Nephron (organoid): ENCODE results near the gene KCNG2.

Experiments
- H3K27ac Mint-ChIP-seq, 3 experiments: 2 replicates each; pipeline ENCODE4 v1.8.0; 2020; ENCODE audit warnings: mixed read lengths in 3 of 3, mild to moderate bottlenecking in 2 of 3, moderate library complexity in 1 of 3
- H3K27me3 Mint-ChIP-seq: 2 replicates; pipeline ENCODE4 v1.8.0; 2021; ENCODE audit warnings: low read depth, mild to moderate bottlenecking, moderate library complexity, mixed read lengths
- H3K36me3 Mint-ChIP-seq: 2 replicates; pipeline ENCODE4 v1.8.0; 2020; ENCODE audit warnings: low read depth, mixed read lengths
- H3K4me1 Mint-ChIP-seq: 2 replicates; pipeline ENCODE4 v1.8.0; 2020; ENCODE audit warnings: mixed read lengths
- H3K4me3 Mint-ChIP-seq, 3 experiments: 2 replicates each; pipeline ENCODE4 v1.8.0; 2020; ENCODE audit warnings: mild to moderate bottlenecking in 3 of 3, mixed read lengths in 3 of 3, moderate library complexity in 2 of 3
- H3K9me3 Mint-ChIP-seq: 2 replicates; pipeline ENCODE4 v1.8.0; 2020; ENCODE audit warnings: mixed read lengths
- TF ChIP-seq, protein P1 (sequence below), 3 experiments: fragments of 200-600 bp; sonication (generic); IDR thresholded peaks; one replicate each; pipeline ENCODE4 v1.5.0; 2021; ENCODE audit warnings: antibody characterized with exemption in 3 of 3; ENCODE audit not compliant: unreplicated experiment in 3 of 3

The KCNG2 gene

DNA sequence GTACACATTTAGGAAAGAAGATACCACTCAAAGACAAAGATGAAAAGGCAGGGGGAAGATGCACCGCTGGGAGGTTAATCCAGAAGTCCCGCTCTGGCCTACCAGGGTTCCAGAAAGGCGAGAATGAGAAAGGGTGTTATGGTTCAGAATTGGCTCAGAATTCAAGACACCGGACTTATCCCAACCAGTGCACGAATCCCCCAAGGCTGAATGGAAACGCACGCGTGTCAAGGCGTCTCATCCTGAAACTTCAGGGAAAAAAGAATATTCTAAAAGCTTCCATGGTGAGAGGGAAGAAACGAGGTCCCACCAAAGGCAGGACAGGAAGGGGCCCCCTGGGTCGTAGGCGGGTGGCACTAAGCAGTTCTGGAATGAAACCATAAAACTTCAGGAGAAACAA, 81.8 kb downstream of the KCNG2 start:
- Mint-ChIP-seq H3K9me3 (peaks cover 14% of the 10 kb centered on the region), H3K4me1 (no peaks in the 10 kb centered on the region), H3K27me3 (peaks cover 3% of the 10 kb centered on the region), H3K4me3 (no peak overlapping the region), H3K36me3 (peaks cover 4% of the 10 kb centered on the region), H3K27ac (no peak overlapping the region)
- TF ChIP-seq, protein P1, sequence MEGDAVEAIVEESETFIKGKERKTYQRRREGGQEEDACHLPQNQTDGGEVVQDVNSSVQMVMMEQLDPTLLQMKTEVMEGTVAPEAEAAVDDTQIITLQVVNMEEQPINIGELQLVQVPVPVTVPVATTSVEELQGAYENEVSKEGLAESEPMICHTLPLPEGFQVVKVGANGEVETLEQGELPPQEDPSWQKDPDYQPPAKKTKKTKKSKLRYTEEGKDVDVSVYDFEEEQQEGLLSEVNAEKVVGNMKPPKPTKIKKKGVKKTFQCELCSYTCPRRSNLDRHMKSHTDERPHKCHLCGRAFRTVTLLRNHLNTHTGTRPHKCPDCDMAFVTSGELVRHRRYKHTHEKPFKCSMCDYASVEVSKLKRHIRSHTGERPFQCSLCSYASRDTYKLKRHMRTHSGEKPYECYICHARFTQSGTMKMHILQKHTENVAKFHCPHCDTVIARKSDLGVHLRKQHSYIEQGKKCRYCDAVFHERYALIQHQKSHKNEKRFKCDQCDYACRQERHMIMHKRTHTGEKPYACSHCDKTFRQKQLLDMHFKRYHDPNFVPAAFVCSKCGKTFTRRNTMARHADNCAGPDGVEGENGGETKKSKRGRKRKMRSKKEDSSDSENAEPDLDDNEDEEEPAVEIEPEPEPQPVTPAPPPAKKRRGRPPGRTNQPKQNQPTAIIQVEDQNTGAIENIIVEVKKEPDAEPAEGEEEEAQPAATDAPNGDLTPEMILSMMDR (IDR thresholded peaks at IDR 0.05; ENCODE audit: unreplicated experiment in 3 of 3) = no peak

GRCh38 chr18:79881695-79882094, 84.0 kb downstream of the KCNG2 start:
- no peak overlapping the region for H3K27ac Mint-ChIP-seq
- peaks cover 3% of the 10 kb centered on the region for H3K27me3 Mint-ChIP-seq

DNA sequence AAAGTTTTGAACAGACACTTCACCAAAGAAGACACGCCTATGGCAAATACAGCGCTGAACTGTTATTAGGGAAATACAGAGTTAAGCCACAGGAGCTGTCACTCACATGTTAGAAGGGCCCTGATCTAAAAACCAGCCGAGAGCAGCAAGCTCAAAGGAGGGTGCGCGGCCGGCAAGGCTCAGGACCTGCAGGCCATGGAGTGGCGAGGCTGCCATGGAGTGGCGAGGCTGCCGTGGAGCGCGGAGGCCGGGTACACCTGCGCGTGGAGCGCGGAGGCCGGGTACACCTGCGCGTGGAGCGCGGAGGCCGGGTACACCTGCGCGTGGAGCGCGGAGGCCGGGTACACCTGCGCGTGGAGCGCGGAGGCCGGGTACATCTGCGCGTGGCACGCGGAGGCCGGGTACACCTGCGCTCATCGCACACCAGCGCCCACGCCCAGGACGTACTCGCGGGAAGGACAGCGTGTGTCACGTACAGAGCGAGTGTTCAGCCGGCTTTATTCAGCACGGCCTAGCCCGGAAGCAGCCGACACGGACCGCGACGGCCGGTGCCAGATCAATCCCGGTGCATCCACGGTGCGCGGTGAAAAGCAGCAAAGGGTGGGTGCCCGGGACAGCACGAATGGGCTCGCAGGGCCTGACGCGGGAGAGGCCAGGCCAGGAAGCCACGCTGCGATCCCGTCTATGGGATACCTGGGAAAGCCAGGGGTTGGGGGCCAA, 84.9 kb downstream of the KCNG2 start:
- H3K4me1 Mint-ChIP-seq = no peaks in the 10 kb centered on the region
- H3K9me3 Mint-ChIP-seq = peaks cover 17% of the 10 kb centered on the region
- no peak overlapping the region for H3K4me3 Mint-ChIP-seq
- TF ChIP-seq, protein P1 (IDR thresholded peaks at IDR 0.05; ENCODE audit: unreplicated experiment in 3 of 3) = no peak
- peaks cover 4% of the 10 kb centered on the region for H3K36me3 Mint-ChIP-seq
- H3K27ac Mint-ChIP-seq = no peak overlapping the region
- H3K27me3 Mint-ChIP-seq = no peaks in the 10 kb centered on the region

More at GRCh38 chr18:79881695-79882094, 84.0 kb downstream of the KCNG2 start:
- no peaks in the 10 kb centered on the region for H3K4me1 Mint-ChIP-seq
- H3K9me3 Mint-ChIP-seq = peaks cover 17% of the 10 kb centered on the region
- H3K4me3 Mint-ChIP-seq = no peak overlapping the region
- TF ChIP-seq, protein P1 (IDR thresholded peaks at IDR 0.05; ENCODE audit: unreplicated experiment in 3 of 3) = no peak
- H3K36me3 Mint-ChIP-seq = peaks cover 4% of the 10 kb centered on the region

GRCh38 chr18:79883461-79884293, 85.9 kb downstream of the KCNG2 start:
- Mint-ChIP-seq H3K36me3 (peaks cover 4% of the 10 kb centered on the region), H3K9me3 (peaks cover 19% of the 10 kb centered on the region), H3K4me3 (no peak overlapping the region), H3K27ac (no peak overlapping the region), H3K27me3 (no peaks in the 10 kb centered on the region), H3K4me1 (no peaks in the 10 kb centered on the region)
- TF ChIP-seq, protein P1 (IDR thresholded peaks at IDR 0.05; ENCODE audit: unreplicated experiment in 3 of 3) = no peak

DNA sequence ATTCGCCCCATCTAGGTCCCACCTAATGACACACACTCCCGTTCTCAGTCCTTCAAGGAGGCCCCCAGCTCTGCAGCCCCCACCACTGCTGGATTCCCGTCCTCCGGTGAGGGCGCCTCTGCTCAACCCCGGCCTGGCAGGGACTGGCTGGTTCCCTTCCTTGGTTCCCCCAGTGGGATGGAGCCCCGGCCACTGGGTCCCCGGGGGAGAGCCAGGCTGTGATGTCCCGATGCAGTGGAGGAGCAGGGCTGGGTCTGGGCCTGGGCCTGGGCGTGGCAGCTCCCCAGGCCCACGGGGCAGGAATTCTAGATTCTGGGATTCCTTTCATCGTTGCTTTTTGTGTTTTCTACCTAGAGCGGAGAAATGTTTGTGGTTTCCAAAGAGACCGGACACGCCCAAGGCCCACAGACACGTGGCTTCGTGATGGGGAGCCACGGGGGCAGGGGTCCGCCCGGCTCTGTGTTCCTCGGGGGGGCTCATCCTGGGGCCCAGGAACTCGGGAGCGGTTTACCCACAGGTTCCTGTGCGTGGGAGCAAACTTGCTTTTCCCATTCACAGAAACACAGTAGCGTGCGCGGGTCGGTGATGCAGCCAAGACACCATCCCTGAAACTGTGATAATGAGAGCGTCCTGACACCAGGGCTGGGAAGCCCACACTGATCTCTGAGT, 86.7 kb downstream of the KCNG2 start:
- Mint-ChIP-seq H3K4me3 (no peak overlapping the region), H3K27me3 (no peaks in the 10 kb centered on the region), H3K4me1 (no peaks in the 10 kb centered on the region), H3K9me3 (peaks cover 22% of the 10 kb centered on the region), H3K36me3 (peaks cover 4% of the 10 kb centered on the region), H3K27ac (no peak overlapping the region)
- TF ChIP-seq, protein P1 (IDR thresholded peaks at IDR 0.05; ENCODE audit: unreplicated experiment in 3 of 3) = no peak
